HL-60 (cell line): ENCODE measurements around the gene ATP1A1.
A peak's percentile ranks its signal among the peaks of the same experiment; 100 is the strongest.

Experiments used
- DNase-seq, 2 experiments: peaks; one replicate each; pipeline ENCODE4 v3.0.0-alpha.2; 2010 to 2020; ENCODE audit warnings: low read depth in 1 of 2, low spot score in 1 of 2
- H3K27ac ChIP-seq: fragments of 250-450 bp; sonication (Bioruptor Pico); replicated peaks from 2 replicates; pipeline ENCODE4 v1.5.1; 2020; ENCODE audit warnings: mild to moderate bottlenecking, moderate library complexity
- H3K27me3 ChIP-seq: fragments of 250-450 bp; sonication (Bioruptor Pico); 2 replicates; pipeline ENCODE4 v1.5.1; 2021; ENCODE audit warnings: mild to moderate bottlenecking, moderate library complexity; ENCODE audit not compliant: insufficient read depth, poor library complexity, severe bottlenecking
- H3K4me3 ChIP-seq: replicated peaks from 2 replicates; pipeline ENCODE4 v1.5.1; 2011; ENCODE audit warnings: mild to moderate bottlenecking, control low read depth, low read length; ENCODE audit not compliant: insufficient read depth
- GABPA ChIP-seq: IDR thresholded peaks from 2 replicates; pipeline ENCODE4 v1.6.1; 2012; ENCODE audit warnings: low read depth
- POLR2AphosphoS5 ChIP-seq: IDR thresholded peaks from 2 replicates; pipeline ENCODE4 v1.6.1; 2012; ENCODE audit warnings: low read depth
- SPI1 ChIP-seq: IDR thresholded peaks from 2 replicates; pipeline ENCODE4 v1.6.1; 2012; ENCODE audit warnings: low read depth, mild to moderate bottlenecking, borderline replicate concordance
- TF ChIP-seq, protein P1 (sequence below): IDR thresholded peaks from 2 replicates; pipeline ENCODE4 v1.6.1; 2012; ENCODE audit warnings: low read depth; ENCODE audit not compliant: insufficient replicate concordance
- TF ChIP-seq, protein P2 (sequence below): IDR thresholded peaks from one replicate; pipeline ENCODE4 v1.5.1; 2011; ENCODE audit warnings: low read length, control low read depth, inconsistent platforms; ENCODE audit not compliant: insufficient read depth

ATP1A1 gene

GRCh38 chr1:116402333-116402732, 29.3 kb downstream of the ATP1A1 start:
- H3K4me3 ChIP-seq, result no peak overlapping the region
- DNase-seq, result no peak
- no peaks in the 10 kb centered on the region for H3K27me3 ChIP-seq
- TF ChIP-seq POLR2AphosphoS5 (no peak), GABPA (no peak), SPI1 (no peak)
- TF ChIP-seq, protein P1, sequence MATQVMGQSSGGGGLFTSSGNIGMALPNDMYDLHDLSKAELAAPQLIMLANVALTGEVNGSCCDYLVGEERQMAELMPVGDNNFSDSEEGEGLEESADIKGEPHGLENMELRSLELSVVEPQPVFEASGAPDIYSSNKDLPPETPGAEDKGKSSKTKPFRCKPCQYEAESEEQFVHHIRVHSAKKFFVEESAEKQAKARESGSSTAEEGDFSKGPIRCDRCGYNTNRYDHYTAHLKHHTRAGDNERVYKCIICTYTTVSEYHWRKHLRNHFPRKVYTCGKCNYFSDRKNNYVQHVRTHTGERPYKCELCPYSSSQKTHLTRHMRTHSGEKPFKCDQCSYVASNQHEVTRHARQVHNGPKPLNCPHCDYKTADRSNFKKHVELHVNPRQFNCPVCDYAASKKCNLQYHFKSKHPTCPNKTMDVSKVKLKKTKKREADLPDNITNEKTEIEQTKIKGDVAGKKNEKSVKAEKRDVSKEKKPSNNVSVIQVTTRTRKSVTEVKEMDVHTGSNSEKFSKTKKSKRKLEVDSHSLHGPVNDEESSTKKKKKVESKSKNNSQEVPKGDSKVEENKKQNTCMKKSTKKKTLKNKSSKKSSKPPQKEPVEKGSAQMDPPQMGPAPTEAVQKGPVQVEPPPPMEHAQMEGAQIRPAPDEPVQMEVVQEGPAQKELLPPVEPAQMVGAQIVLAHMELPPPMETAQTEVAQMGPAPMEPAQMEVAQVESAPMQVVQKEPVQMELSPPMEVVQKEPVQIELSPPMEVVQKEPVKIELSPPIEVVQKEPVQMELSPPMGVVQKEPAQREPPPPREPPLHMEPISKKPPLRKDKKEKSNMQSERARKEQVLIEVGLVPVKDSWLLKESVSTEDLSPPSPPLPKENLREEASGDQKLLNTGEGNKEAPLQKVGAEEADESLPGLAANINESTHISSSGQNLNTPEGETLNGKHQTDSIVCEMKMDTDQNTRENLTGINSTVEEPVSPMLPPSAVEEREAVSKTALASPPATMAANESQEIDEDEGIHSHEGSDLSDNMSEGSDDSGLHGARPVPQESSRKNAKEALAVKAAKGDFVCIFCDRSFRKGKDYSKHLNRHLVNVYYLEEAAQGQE, result no peak
- TF ChIP-seq, protein P2, sequence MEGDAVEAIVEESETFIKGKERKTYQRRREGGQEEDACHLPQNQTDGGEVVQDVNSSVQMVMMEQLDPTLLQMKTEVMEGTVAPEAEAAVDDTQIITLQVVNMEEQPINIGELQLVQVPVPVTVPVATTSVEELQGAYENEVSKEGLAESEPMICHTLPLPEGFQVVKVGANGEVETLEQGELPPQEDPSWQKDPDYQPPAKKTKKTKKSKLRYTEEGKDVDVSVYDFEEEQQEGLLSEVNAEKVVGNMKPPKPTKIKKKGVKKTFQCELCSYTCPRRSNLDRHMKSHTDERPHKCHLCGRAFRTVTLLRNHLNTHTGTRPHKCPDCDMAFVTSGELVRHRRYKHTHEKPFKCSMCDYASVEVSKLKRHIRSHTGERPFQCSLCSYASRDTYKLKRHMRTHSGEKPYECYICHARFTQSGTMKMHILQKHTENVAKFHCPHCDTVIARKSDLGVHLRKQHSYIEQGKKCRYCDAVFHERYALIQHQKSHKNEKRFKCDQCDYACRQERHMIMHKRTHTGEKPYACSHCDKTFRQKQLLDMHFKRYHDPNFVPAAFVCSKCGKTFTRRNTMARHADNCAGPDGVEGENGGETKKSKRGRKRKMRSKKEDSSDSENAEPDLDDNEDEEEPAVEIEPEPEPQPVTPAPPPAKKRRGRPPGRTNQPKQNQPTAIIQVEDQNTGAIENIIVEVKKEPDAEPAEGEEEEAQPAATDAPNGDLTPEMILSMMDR, result no peak
- no peak overlapping the region for H3K27ac ChIP-seq

DNA sequence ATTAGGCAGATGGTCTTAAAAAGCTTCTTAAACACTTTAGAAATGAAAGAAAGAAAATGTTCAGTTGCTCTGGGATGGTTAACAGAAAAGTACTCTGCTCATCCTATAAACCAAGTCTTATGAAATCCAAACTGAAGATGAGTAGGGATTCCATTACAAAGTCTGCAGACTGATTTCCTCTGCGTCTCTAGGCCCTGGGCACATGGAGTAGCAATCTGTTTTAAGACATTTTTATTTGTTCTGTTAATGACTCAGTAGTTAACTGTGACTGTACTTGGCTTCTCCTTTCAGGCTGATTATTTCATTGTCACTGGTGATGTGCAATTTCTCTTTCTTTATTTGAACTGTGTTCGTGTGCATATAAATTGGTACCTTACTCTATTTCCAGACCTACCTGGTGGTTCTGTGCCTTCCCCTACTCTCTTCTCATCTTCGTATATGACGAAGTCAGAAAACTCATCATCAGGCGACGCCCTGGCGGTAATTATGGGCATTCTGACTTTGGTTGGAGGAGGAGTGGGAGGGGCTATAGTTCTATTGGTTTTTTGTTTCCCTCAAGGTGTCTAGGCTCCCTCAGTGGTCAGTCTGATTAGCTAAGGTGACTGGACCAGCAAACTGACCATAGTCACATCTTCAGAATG, 30.6 kb downstream of the ATP1A1 start:
- Histone ChIP-seq H3K27ac (no peak overlapping the region), H3K27me3 (no peaks in the 10 kb centered on the region), H3K4me3 (no peak overlapping the region)
- TF ChIP-seq SPI1 (no peak), GABPA (no peak), POLR2AphosphoS5 (no peak)
- TF ChIP-seq, protein P1, result no peak
- TF ChIP-seq, protein P2, result no peak
- DNase-seq, result no peak

- H3K27ac ChIP-seq, result no peak overlapping the region
- no peak overlapping the region for H3K4me3 ChIP-seq
- no peak for DNase-seq
- TF ChIP-seq, protein P2, result no peak
- 0 out of 2 replicates have a peak, but pooled peaks have one; percentile 14 for TF ChIP-seq POLR2AphosphoS5
- H3K27me3 ChIP-seq, result no peaks in the 10 kb centered on the region
Measured at GRCh38 chr1:116404699-116405098, 31.7 kb downstream of the ATP1A1 start.
